ENCODE results near the gene ACADVL.

- TF ChIP-seq CTCF (IDR thresholded peaks at IDR 0.05) (no peak), POLR2A (IDR thresholded peaks at IDR 0.05) (no peak)
Measured at GRCh38 chr17:7250695-7251627, 31.2 kb downstream of the ACADVL start.
